ENCODE measurements around the gene ADCY9. TPM values are rescaled to one million over a fixed set of nuclear protein-coding genes. Genes with fewer than 3 reads are reported as not detected.
A peak's percentile ranks its signal among the peaks of the same experiment; 100 is the strongest.
"Not testable (repeated sequence)": the region's sequence is repeated elsewhere in the genome, so short reads cannot be mapped to it uniquely, and the experiment has no call there.

ADCY9 gene
- total RNA-seq, 1 experiment from 2014 or later = 10.5 TPM

DNA sequence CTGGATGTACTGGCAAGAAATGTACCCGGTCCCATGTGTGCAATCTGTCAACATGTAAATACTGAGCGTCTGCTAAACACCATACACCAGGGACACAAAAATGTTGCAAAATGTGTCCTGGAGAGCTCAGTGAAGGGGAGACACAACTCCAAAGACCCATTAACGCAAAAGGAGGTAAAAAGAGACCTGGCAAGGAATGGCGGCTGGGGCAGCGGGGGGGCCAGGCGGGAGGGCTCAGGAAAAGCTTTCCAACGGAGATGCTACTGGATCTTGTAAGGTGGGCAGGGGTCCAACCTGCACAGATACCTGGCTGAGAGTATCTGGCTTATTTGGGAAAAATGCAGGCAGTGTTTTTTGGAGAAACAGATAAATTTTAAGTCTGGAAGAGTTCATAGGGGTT is 40.7 kb downstream of the ADCY9 start:
- ChIA-PET POLR2A (ENCODE audit: unreplicated experiment) (no interaction called here), CTCF (no interaction called here)
- H3K27ac ChIP-seq = no peak overlapping the region
- H3K9me3 ChIP-seq (ENCODE audit: insufficient read depth, low read depth) = no peaks in the 10 kb centered on the region
- no peaks in the 10 kb centered on the region for H3K9me2 ChIP-seq (ENCODE audit: insufficient read depth)
- no peaks in the 10 kb centered on the region for H3K79me2 ChIP-seq (ENCODE audit: low read depth)
- DNase-seq = no peak
- peaks cover 8% of the 10 kb centered on the region; the same call in 1 of the 2 replicates for H3F3A ChIP-seq (ENCODE audit: insufficient read depth, low read depth)
- no peak overlapping the region for H3K4me2 ChIP-seq
- intact Hi-C loops (cut with micrococcal nuclease; ENCODE audit: unreplicated experiment) = no loop called here
- BruUV-seq (replicated peaks) = no TSS peak
- H3K27me3 ChIP-seq (ENCODE audit: insufficient read depth, low read depth) = no peaks in the 10 kb centered on the region
- no peaks in the 10 kb centered on the region for H3K4me1 ChIP-seq (replicated peaks; ENCODE audit: insufficient read depth)
- H3K4me3 ChIP-seq = no peak overlapping the region
- no peak overlapping the region for H2AFZ ChIP-seq
- no peaks in the 10 kb centered on the region for H3K36me3 ChIP-seq (ENCODE audit: low read depth)
- no peaks in the 10 kb centered on the region for H4K20me1 ChIP-seq (ENCODE audit: insufficient read depth)
- no peak for TF ChIP-seq EZH2 (IDR thresholded peaks at IDR 0.05; ENCODE audit: low read depth)
- TF ChIP-seq, protein P1, sequence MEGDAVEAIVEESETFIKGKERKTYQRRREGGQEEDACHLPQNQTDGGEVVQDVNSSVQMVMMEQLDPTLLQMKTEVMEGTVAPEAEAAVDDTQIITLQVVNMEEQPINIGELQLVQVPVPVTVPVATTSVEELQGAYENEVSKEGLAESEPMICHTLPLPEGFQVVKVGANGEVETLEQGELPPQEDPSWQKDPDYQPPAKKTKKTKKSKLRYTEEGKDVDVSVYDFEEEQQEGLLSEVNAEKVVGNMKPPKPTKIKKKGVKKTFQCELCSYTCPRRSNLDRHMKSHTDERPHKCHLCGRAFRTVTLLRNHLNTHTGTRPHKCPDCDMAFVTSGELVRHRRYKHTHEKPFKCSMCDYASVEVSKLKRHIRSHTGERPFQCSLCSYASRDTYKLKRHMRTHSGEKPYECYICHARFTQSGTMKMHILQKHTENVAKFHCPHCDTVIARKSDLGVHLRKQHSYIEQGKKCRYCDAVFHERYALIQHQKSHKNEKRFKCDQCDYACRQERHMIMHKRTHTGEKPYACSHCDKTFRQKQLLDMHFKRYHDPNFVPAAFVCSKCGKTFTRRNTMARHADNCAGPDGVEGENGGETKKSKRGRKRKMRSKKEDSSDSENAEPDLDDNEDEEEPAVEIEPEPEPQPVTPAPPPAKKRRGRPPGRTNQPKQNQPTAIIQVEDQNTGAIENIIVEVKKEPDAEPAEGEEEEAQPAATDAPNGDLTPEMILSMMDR (conservative IDR thresholded peaks at IDR 0.05) = no peak

DNA sequence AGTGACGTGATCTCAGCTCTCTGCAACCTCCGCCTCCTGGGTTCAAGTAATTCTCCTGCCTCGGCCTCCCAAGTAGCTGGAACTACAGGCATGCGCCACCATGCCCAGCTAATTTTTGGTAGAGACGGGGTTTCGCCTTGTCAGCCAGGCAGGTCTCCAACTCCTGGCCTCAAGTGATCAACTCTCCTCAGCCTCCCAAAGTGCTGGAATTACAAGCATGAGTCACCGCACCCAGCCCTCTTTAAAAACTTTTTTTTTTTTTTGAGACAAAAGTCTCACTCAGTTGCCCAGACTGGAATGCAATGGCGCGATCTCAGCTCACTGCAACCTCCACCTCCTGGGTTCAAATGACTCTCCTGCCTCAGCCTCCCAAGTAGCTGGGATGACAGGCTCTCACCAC is 43.1 kb downstream of the ADCY9 start:
- DNase-seq = peak; percentile 44 to 49

DNA sequence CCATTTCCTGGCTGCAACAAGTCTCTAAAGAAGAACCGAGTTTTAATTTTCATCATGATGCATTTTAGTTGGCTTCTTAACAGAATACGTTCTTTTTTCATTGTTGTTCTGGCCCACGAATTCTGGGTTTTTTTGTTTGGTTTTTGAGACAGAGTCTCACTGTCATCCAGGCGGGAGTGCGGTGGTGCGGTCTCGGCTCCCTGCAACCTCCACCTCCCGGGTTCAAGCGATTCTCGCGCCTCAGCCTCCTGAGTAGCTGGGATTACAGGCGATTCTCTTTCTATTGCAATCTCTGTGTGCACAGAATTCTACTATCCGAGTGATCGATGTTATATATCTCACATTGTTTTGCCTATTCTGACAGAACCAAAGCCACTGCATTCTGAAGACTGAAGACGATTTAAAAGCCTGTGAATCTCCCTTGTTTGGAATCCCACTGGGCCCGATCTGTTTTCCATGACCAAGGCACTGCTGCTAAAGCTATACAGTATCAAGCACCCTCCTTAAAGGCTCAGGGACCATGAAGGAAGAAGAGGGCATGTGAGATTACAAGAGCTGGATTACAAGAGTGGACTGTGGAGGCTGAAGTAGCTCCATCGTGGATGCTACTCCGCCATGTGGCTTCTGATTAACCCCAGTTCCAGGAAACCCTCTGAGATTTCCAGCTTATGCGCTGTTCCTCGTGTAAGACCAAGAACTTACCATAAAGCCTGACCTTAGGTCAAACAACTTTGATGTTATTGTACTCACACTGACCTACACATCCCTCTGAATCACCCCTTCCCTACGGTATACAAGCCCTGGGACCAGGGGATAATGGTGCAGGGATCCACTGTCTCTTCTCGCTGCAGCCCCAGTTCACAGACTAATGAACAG is 44.3 kb downstream of the ADCY9 start:
- no peaks in the 10 kb centered on the region for H3K9me2 ChIP-seq (ENCODE audit: insufficient read depth)
- no peaks in the 10 kb centered on the region for H4K20me1 ChIP-seq (ENCODE audit: insufficient read depth)
- no peak for DNase-seq
- BruUV-seq (replicated peaks) = no TSS peak
- POLR2A ChIA-PET (ENCODE audit: unreplicated experiment) = no interaction called here
- no peak overlapping the region for H2AFZ ChIP-seq
- no peaks in the 10 kb centered on the region for H3K9me3 ChIP-seq (ENCODE audit: insufficient read depth, low read depth)
- H3K27ac ChIP-seq = no peak overlapping the region
- H3K4me1 ChIP-seq (replicated peaks; ENCODE audit: insufficient read depth) = no peaks in the 10 kb centered on the region
- no peak overlapping the region for H3K4me3 ChIP-seq
- peaks cover 8% of the 10 kb centered on the region; the same call in 1 of the 2 replicates for H3F3A ChIP-seq (ENCODE audit: insufficient read depth, low read depth)
- H3K27me3 ChIP-seq (ENCODE audit: insufficient read depth, low read depth) = no peaks in the 10 kb centered on the region
- no peaks in the 10 kb centered on the region for H3K79me2 ChIP-seq (ENCODE audit: low read depth)
- intact Hi-C loops (cut with micrococcal nuclease; ENCODE audit: unreplicated experiment) = no loop called here
- H3K4me2 ChIP-seq = no peak overlapping the region
- no peak for TF ChIP-seq EZH2 (IDR thresholded peaks at IDR 0.05; ENCODE audit: low read depth)
- TF ChIP-seq, protein P1 (conservative IDR thresholded peaks at IDR 0.05) = no peak
- CTCF ChIA-PET = no interaction called here
- no peaks in the 10 kb centered on the region for H3K36me3 ChIP-seq (ENCODE audit: low read depth)

More for the DNA sequence above, 43.1 kb downstream of the ADCY9 start:
- CTCF ChIA-PET = interaction anchor here (0.7 kb wide), 1 partner anchor 133 kb away, joined by 4 read pairs; no protein-coding TSS in a partner anchor
- H3K36me3 ChIP-seq (ENCODE audit: low read depth); H3K9me3 ChIP-seq (ENCODE audit: insufficient read depth, low read depth); intact Hi-C loops (cut with micrococcal nuclease; ENCODE audit: unreplicated experiment); H3K27ac ChIP-seq; H3K27me3 ChIP-seq (ENCODE audit: insufficient read depth, low read depth); H3K4me1 ChIP-seq (replicated peaks; ENCODE audit: insufficient read depth); H2AFZ ChIP-seq; H3K9me2 ChIP-seq (ENCODE audit: insufficient read depth); H3K79me2 ChIP-seq (ENCODE audit: low read depth); BruUV-seq (replicated peaks); H4K20me1 ChIP-seq (ENCODE audit: insufficient read depth); H3F3A ChIP-seq (ENCODE audit: insufficient read depth, low read depth); H3K4me3 ChIP-seq; H3K4me2 ChIP-seq: not testable (repeated sequence)
- POLR2A ChIA-PET (ENCODE audit: unreplicated experiment) = interaction anchor here (0.6 kb wide), 1 partner anchor 176 kb away, joined by 3 read pairs; no protein-coding TSS in a partner anchor

All from PC-9 (cell line).